CD8-positive, alpha-beta memory T cell (primary cell): ENCODE measurements around the gene CCSER1. TPM values are rescaled to one million over a fixed set of nuclear protein-coding genes. Genes with fewer than 3 reads are reported as not detected.
"Not testable (repeated sequence)": the region's sequence is repeated elsewhere in the genome, so short reads cannot be mapped to it uniquely, and the experiment has no call there.

Source experiments
- CTCF ChIA-PET: fragments of 350-600 bp; sonication (Branson Sonifier 250); formaldehyde crosslinking; loops from one replicate; lab custom pipeline; 2021; ENCODE audit warnings: antibody characterized with exemption; lab: Charles Lee
- POLR2A ChIA-PET: fragments of 350-600 bp; sonication (Branson Sonifier 250); formaldehyde crosslinking; loops from one replicate; lab custom pipeline; 2021; ENCODE audit warnings: antibody characterized with exemption; lab: Charles Lee
- DNase-seq, 5 donors: peaks; one replicate each; pipeline versions ENCODE4 v3.0.0 to v3.0.0-alpha.2; 2020 to 2022; ENCODE audit warnings: mixed read lengths in 1 of 5
- H3K27ac ChIP-seq: one replicate; pipeline ENCODE4 v1.7.0; 2013; ENCODE audit warnings: low read depth, mild to moderate bottlenecking, low read length, moderate library complexity
- H3K27me3 ChIP-seq: 2 replicates; pipeline ENCODE4 v1.7.0; 2013; ENCODE audit warnings: low read length, mild to moderate bottlenecking; ENCODE audit not compliant: insufficient read depth, poor library complexity, severe bottlenecking
- H3K36me3 ChIP-seq: 2 replicates; pipeline ENCODE4 v1.7.0; 2013; ENCODE audit warnings: mild to moderate bottlenecking, low read length, moderate library complexity; ENCODE audit not compliant: insufficient read depth
- H3K4me1 ChIP-seq: 2 replicates; pipeline ENCODE4 v1.7.0; 2013; ENCODE audit warnings: mild to moderate bottlenecking, low read length, moderate library complexity; ENCODE audit not compliant: insufficient read depth
- H3K4me3 ChIP-seq: 2 replicates; pipeline ENCODE4 v1.7.0; 2013; ENCODE audit warnings: mild to moderate bottlenecking, low read length
- H3K9me3 ChIP-seq: 2 replicates; pipeline ENCODE4 v1.7.0; 2013; ENCODE audit warnings: mild to moderate bottlenecking, low read length
- H3K27ac Mint-ChIP-seq, 8 donors: one replicate each; pipeline ENCODE4 v1.8.0; 2020 to 2021; ENCODE audit warnings: mixed read lengths in 8 of 8, mild to moderate bottlenecking in 6 of 8, inconsistent platforms in 3 of 8, moderate library complexity in 3 of 8
- H3K27me3 Mint-ChIP-seq, 2 donors: one replicate each; pipeline ENCODE4 v1.8.0; 2020 to 2021; ENCODE audit warnings: mixed read lengths in 2 of 2, mild to moderate bottlenecking in 1 of 2, moderate library complexity in 1 of 2
- H3K36me3 Mint-ChIP-seq, 3 donors: one replicate each; pipeline ENCODE4 v1.8.0; 2020 to 2021; ENCODE audit warnings: mixed read lengths in 3 of 3, inconsistent platforms in 1 of 3, mild to moderate bottlenecking in 1 of 3
- H3K4me1 Mint-ChIP-seq, 3 donors: one replicate each; pipeline ENCODE4 v1.8.0; 2020 to 2021; ENCODE audit warnings: mixed read lengths in 3 of 3, inconsistent platforms in 1 of 3, mild to moderate bottlenecking in 1 of 3
- H3K4me3 Mint-ChIP-seq, 7 donors: one replicate each; pipeline ENCODE4 v1.8.0; 2020 to 2021; ENCODE audit warnings: mixed read lengths in 7 of 7, mild to moderate bottlenecking in 6 of 7, moderate library complexity in 4 of 7, inconsistent platforms in 2 of 7
- H3K9me3 Mint-ChIP-seq, 5 donors: one replicate each; pipeline ENCODE4 v1.8.0; 2020 to 2022; ENCODE audit warnings: mixed read lengths in 5 of 5, mild to moderate bottlenecking in 3 of 5, moderate library complexity in 2 of 5, inconsistent platforms in 1 of 5
- polyA plus RNA-seq: library from polyadenylated mRNA; unstranded; fragments of 300-500 nt; fragmentation: Illumina TruSeq; gene quantifications from one replicate; pipeline ENCODE4 v1.2.3, GENCODE V29; 2021
- total RNA-seq, 2 experiments: library from RNA; stranded (reverse); gene quantifications; one replicate each; pipeline ENCODE4 v1.2.3, GENCODE V29; 2021

Gene CCSER1
- total and polyA plus RNA-seq, 3 experiments from 2014 or later = 0.12 to 0.20 TPM; not detected in 1

- H3K27me3 Mint-ChIP-seq = no peaks in the 10 kb centered on the region
- no peak overlapping the region for H3K27ac ChIP-seq
- no peak overlapping the region for H3K4me3 Mint-ChIP-seq
- H3K4me1 Mint-ChIP-seq = no peaks in the 10 kb centered on the region
- H3K27me3 ChIP-seq = no peaks in the 10 kb centered on the region
- H3K36me3 ChIP-seq = no peaks in the 10 kb centered on the region
- POLR2A ChIA-PET = no interaction called here
- peaks cover 0 to 2% (median 0%) of the 10 kb centered on the region in 3 donors for H3K36me3 Mint-ChIP-seq
- CTCF ChIA-PET = no interaction called here
- no peak overlapping the region for H3K4me3 ChIP-seq
- H3K9me3 Mint-ChIP-seq = peaks cover 4 to 14% (median 10%) of the 10 kb centered on the region in 5 donors
- DNase-seq = no peak
- H3K4me1 ChIP-seq = no peaks in the 10 kb centered on the region
- H3K27ac Mint-ChIP-seq = no peak overlapping the region
- H3K9me3 ChIP-seq = no peaks in the 10 kb centered on the region
Measured at GRCh38 chr4:91256043-91256442, 1128.8 kb downstream of the CCSER1 start.

DNA sequence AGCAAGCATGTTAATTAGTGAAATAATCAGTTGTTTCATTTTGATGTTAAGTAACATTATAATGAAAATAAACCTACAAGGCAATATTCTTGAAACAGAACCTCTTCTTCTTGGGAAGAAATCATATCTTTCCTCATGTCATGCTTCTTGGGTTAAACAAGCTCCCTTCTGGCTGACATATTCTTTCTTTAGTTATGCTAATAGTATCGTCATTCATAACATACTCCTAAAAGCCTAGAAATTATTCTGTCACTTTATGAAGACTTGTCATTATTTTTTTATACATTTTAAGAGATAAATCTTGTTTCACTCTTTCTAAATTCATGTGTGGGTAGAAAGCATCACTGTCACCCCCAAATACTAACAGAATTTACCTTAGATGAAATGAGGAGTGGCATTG, 1129.6 kb downstream of the CCSER1 start:
- H3K27me3 ChIP-seq = no peaks in the 10 kb centered on the region
- no peak overlapping the region for H3K4me3 ChIP-seq
- ChIA-PET CTCF (no interaction called here), POLR2A (no interaction called here)
- no peaks in the 10 kb centered on the region for H3K36me3 ChIP-seq
- Mint-ChIP-seq H3K4me3 (no peak overlapping the region), H3K4me1 (no peaks in the 10 kb centered on the region), H3K9me3 (peaks cover 5 to 22% (median 8%) of the 10 kb centered on the region in 5 donors), H3K27ac (no peak overlapping the region), H3K36me3 (peaks cover 0 to 2% (median 0%) of the 10 kb centered on the region in 3 donors), H3K27me3 (no peaks in the 10 kb centered on the region)
- no peaks in the 10 kb centered on the region for H3K4me1 ChIP-seq
- no peak overlapping the region for H3K27ac ChIP-seq
- H3K9me3 ChIP-seq = no peaks in the 10 kb centered on the region
- DNase-seq = no peak

GRCh38 chr4:91257721-91258120, 1130.5 kb downstream of the CCSER1 start:
- Mint-ChIP-seq H3K4me3 (no peak overlapping the region), H3K27me3 (no peaks in the 10 kb centered on the region), H3K9me3 (peaks cover 6 to 23% (median 7%) of the 10 kb centered on the region in 5 donors), H3K4me1 (no peaks in the 10 kb centered on the region), H3K27ac (no peak overlapping the region), H3K36me3 (peaks cover 0 to under 1% (median 0%) of the 10 kb centered on the region in 3 donors)
- H3K27ac ChIP-seq = no peak overlapping the region
- no peak overlapping the region for H3K4me3 ChIP-seq
- H3K27me3 ChIP-seq = no peaks in the 10 kb centered on the region
- POLR2A ChIA-PET = no interaction called here
- DNase-seq = no peak
- CTCF ChIA-PET = no interaction called here
- no peaks in the 10 kb centered on the region for H3K36me3 ChIP-seq
- no peaks in the 10 kb centered on the region for H3K4me1 ChIP-seq
- H3K9me3 ChIP-seq = no peaks in the 10 kb centered on the region

DNA sequence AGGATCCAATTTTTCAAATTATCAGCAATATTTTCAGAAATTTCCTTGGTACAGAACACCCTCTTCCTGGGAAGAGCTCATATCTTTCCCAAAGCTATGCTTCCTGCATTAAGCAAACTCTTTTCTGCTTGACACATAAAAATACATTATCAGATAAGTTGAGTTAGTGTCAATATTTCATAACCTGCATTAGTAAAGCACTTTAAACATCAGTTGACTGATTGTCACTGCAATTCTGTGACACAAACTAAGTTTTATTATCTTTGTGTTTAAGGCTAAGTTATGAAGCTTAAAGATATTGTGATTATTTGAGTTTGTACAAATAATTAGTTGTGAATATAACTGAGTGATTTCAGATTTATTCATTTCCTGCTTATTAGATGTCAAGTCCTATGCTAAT, 1131.1 kb downstream of the CCSER1 start:
- H3K27ac Mint-ChIP-seq = no peak overlapping the region

GRCh38 chr4:91267543-91267942, 1140.3 kb downstream of the CCSER1 start:
- Mint-ChIP-seq H3K27ac (no peak overlapping the region), H3K27me3 (no peaks in the 10 kb centered on the region)
- POLR2A ChIA-PET = no interaction called here

More for the DNA sequence above, 1131.1 kb downstream of the CCSER1 start:
- POLR2A ChIA-PET = no interaction called here
- Histone ChIP-seq H3K36me3 (no peaks in the 10 kb centered on the region), H3K27me3 (no peaks in the 10 kb centered on the region), H3K4me3 (no peak overlapping the region), H3K4me1 (no peaks in the 10 kb centered on the region), H3K9me3 (no peaks in the 10 kb centered on the region), H3K27ac (no peak overlapping the region)
- CTCF ChIA-PET = no interaction called here
- Mint-ChIP-seq H3K27me3 (no peaks in the 10 kb centered on the region), H3K36me3 (no peaks in the 10 kb centered on the region), H3K4me3 (no peak overlapping the region), H3K9me3 (peaks cover 6 to 24% (median 7%) of the 10 kb centered on the region in 5 donors), H3K4me1 (no peaks in the 10 kb centered on the region)
- no peak for DNase-seq

DNA sequence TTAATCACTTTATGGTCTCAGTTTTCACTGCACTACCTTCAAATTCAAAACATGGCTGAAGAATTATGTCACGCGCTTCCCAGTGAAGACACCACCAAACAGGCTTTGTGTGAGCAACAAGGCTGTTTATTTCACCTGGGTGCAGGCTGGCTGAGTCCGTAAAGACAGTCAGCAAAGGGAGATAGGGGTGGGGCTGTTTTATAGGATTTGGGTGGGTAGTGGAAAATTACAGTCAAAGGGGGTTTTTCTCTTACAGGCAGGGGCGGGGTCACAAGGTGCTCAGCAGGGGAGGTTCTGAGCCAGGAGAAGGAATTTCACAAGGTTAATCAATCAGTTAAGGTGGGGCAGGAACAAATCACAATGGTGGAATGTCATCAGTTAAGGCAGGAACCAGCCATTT, 1141.3 kb downstream of the CCSER1 start:
- H3K9me3 ChIP-seq, H3K36me3 Mint-ChIP-seq, CTCF ChIA-PET: not testable (repeated sequence)

More at GRCh38 chr4:91267543-91267942, 1140.3 kb downstream of the CCSER1 start:
- Histone ChIP-seq H3K4me3 (no peak overlapping the region), H3K27ac (no peak overlapping the region), H3K4me1 (no peaks in the 10 kb centered on the region), H3K36me3 (no peaks in the 10 kb centered on the region), H3K9me3 (no peaks in the 10 kb centered on the region), H3K27me3 (no peaks in the 10 kb centered on the region)
- peaks cover 4 to 45% (median 11%) of the 10 kb centered on the region in 5 donors for H3K9me3 Mint-ChIP-seq
- DNase-seq = no peak
- no peak overlapping the region for H3K4me3 Mint-ChIP-seq
- H3K36me3 Mint-ChIP-seq = no peaks in the 10 kb centered on the region
- no peaks in the 10 kb centered on the region for H3K4me1 Mint-ChIP-seq
- CTCF ChIA-PET = no interaction called here

DNA sequence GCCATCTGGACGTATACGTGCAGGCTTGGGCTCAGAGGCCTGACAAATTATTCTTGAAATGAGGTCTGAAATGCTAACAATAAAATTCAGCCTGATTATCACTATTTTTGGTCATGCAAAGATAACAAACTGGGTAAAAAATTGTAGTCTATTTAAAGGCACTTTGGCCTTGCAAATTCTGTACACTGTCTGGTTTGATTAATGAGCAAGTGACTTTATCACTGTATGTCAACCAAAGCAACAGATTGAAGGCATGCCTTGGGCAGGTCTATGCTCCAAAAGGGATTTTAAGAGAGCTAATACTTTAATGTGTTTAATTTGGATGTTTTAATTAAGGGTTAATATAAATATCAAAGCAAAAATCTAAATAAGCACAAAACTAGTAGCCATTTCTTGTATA, 1141.7 kb downstream of the CCSER1 start:
- DNase-seq = no peak
- H3K4me3 Mint-ChIP-seq = no peak overlapping the region
- H3K36me3 ChIP-seq = no peaks in the 10 kb centered on the region
- no peaks in the 10 kb centered on the region for H3K9me3 ChIP-seq
- H3K9me3 Mint-ChIP-seq = peaks cover 6 to 48% (median 11%) of the 10 kb centered on the region in 5 donors
- H3K36me3 Mint-ChIP-seq = no peaks in the 10 kb centered on the region
- no peaks in the 10 kb centered on the region for H3K27me3 ChIP-seq
- H3K27me3 Mint-ChIP-seq = no peaks in the 10 kb centered on the region
- H3K27ac Mint-ChIP-seq = no peak overlapping the region
- H3K27ac ChIP-seq = no peak overlapping the region
- POLR2A ChIA-PET = no interaction called here
- H3K4me1 Mint-ChIP-seq = no peaks in the 10 kb centered on the region
- H3K4me3 ChIP-seq = no peak overlapping the region
- CTCF ChIA-PET = no interaction called here
- no peaks in the 10 kb centered on the region for H3K4me1 ChIP-seq

More for the DNA sequence above, 1141.3 kb downstream of the CCSER1 start:
- H3K4me1 ChIP-seq, H3K27me3 Mint-ChIP-seq, H3K27ac ChIP-seq, H3K27ac Mint-ChIP-seq, H3K4me1 Mint-ChIP-seq, H3K27me3 ChIP-seq, DNase-seq, H3K4me3 ChIP-seq, H3K36me3 ChIP-seq, POLR2A ChIA-PET, H3K4me3 Mint-ChIP-seq: not testable (repeated sequence)
- H3K9me3 Mint-ChIP-seq = peaks cover 6 to 49% (median 11%) of the 10 kb centered on the region in 5 donors

DNA sequence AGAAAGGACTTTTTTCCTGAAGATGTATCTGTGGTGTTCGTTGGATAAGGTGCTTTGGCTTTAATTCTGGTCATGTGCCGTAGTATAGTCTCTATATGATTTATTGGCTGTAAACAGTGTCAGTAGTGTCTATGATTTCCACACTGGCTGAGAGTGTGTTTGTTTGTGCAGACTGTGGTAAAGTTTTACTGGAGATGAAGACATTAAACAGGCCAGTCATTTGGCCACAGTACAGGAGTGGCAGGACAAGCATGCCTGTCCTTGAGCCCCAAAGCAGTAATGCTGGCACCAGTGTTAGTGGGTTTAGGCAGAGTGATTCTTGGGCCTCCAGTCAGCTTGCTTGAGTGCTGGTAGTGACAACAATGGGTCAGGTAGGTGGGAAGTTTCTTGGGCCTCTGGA, 1152.7 kb downstream of the CCSER1 start:
- H3K4me1 Mint-ChIP-seq = no peaks in the 10 kb centered on the region
- peaks cover 3 to 44% (median 22%) of the 10 kb centered on the region in 5 donors for H3K9me3 Mint-ChIP-seq
- no peaks in the 10 kb centered on the region for H3K9me3 ChIP-seq
- H3K36me3 Mint-ChIP-seq = no peaks in the 10 kb centered on the region
- H3K4me3 ChIP-seq = no peak overlapping the region
- H3K27ac ChIP-seq = no peak overlapping the region
- no peaks in the 10 kb centered on the region for H3K4me1 ChIP-seq
- DNase-seq = no peak
- no peak overlapping the region for H3K27ac Mint-ChIP-seq
- H3K4me3 Mint-ChIP-seq = no peak overlapping the region
- CTCF ChIA-PET = no interaction called here
- no peaks in the 10 kb centered on the region for H3K36me3 ChIP-seq
- POLR2A ChIA-PET = no interaction called here
- H3K27me3 Mint-ChIP-seq = no peaks in the 10 kb centered on the region
- no peaks in the 10 kb centered on the region for H3K27me3 ChIP-seq
